Parathyroid adenoma (tissue), 2 donors: ENCODE data around the gene AATK.
A peak's percentile ranks its signal among the peaks of the same experiment; 100 is the strongest.

ENCODE experiments used
- H2AFZ ChIP-seq: fragments of 300-600 bp; sonication (generic); one replicate; pipeline ENCODE4 v1.7.0; 2017; ENCODE audit warnings: antibody characterized with exemption, mild to moderate bottlenecking
- H3K27ac ChIP-seq: fragments of 300-600 bp; sonication (generic); one replicate; pipeline ENCODE4 v1.7.0; 2017
- H3K27me3 ChIP-seq: fragments of 300-600 bp; sonication (generic); one replicate; pipeline ENCODE4 v1.7.0; 2017; ENCODE audit warnings: low read length; ENCODE audit not compliant: control insufficient read depth, insufficient read depth
- H3K36me3 ChIP-seq: fragments of 300-600 bp; sonication (generic); one replicate; pipeline ENCODE4 v1.7.0; 2017; ENCODE audit warnings: low read length; ENCODE audit not compliant: control insufficient read depth, insufficient read depth
- H3K4me1 ChIP-seq: fragments of 300-600 bp; sonication (generic); one replicate; pipeline ENCODE4 v1.7.0; 2017; ENCODE audit warnings: control low read depth
- H3K4me2 ChIP-seq: fragments of 300-600 bp; sonication (generic); one replicate; pipeline ENCODE4 v1.7.0; 2017; ENCODE audit warnings: low read length
- H3K4me3 ChIP-seq: fragments of 300-600 bp; sonication (generic); one replicate; pipeline ENCODE4 v1.7.0; 2017; ENCODE audit warnings: low read depth, low read length
- H3K79me2 ChIP-seq: fragments of 300-600 bp; sonication (generic); one replicate; pipeline ENCODE4 v1.7.0; 2017; ENCODE audit warnings: control low read depth
- H3K9ac ChIP-seq: fragments of 300-600 bp; sonication (generic); one replicate; pipeline ENCODE4 v1.7.0; 2017; ENCODE audit warnings: mild to moderate bottlenecking
- H3K9me3 ChIP-seq: fragments of 300-600 bp; sonication (generic); one replicate; pipeline ENCODE4 v1.7.0; 2017; ENCODE audit warnings: low read length; ENCODE audit not compliant: control insufficient read depth
- CTCF ChIP-seq: fragments of 300-600 bp; sonication (generic); IDR thresholded peaks from one replicate; pipeline ENCODE4 v1.7.0; 2017; ENCODE audit warnings: antibody characterized with exemption, mild to moderate bottlenecking
- donor health status: primary hyperparathyroidism.

AATK gene

GRCh38 chr17:81167638-81168037 lies 1.6 kb upstream of the AATK start:
- Histone ChIP-seq H3K27ac (no peak overlapping the region), H3K4me3 (no peak overlapping the region), H3K9ac (no peak overlapping the region), H3K36me3 (no peaks in the 10 kb centered on the region), H2AFZ (no peak overlapping the region), H3K4me2 (no peak overlapping the region), H3K4me1 (peaks cover 12% of the 10 kb centered on the region), H3K79me2 (peaks cover 22% of the 10 kb centered on the region), H3K27me3 (no peaks in the 10 kb centered on the region), H3K9me3 (no peaks in the 10 kb centered on the region)
- TF ChIP-seq CTCF = no peak

- Histone ChIP-seq H3K4me2 (no peak overlapping the region), H3K79me2 (peaks cover 22% of the 10 kb centered on the region), H3K27ac (no peak overlapping the region), H2AFZ (no peak overlapping the region), H3K36me3 (no peaks in the 10 kb centered on the region), H3K9ac (no peak overlapping the region), H3K9me3 (no peaks in the 10 kb centered on the region), H3K27me3 (no peaks in the 10 kb centered on the region), H3K4me1 (peaks cover 12% of the 10 kb centered on the region), H3K4me3 (no peak overlapping the region)
- TF ChIP-seq CTCF = no peak
Measured at GRCh38 chr17:81167194-81167524, 1.1 kb upstream of the AATK start.

- Histone ChIP-seq H3K9ac (peak within 1 kb of the TSS; percentile 87), H3K4me3 (peak within 1 kb of the TSS; percentile 63)
Measured at GRCh38 chr17:81165246-81166032, 582 bp downstream of the AATK start, which contains the start of gene PVALEF. Gene PVALEF, plus strand, starts transcription at chr17:81165507. Its CDS starts 15,720 bp downstream, at chr17:81181227.

GRCh38 chr17:81164371-81165245 lies 1.4 kb downstream of the AATK start:
- no peaks in the 10 kb centered on the region for H3K36me3 ChIP-seq
- peaks cover 12% of the 10 kb centered on the region for H3K4me1 ChIP-seq
- no peaks in the 10 kb centered on the region for H3K27me3 ChIP-seq
- H3K4me3 ChIP-seq = peak overlapping the region; percentile 63
- peak overlapping the region; percentile 85 for H3K27ac ChIP-seq
- H3K79me2 ChIP-seq = peaks cover 18% of the 10 kb centered on the region
- H3K9ac ChIP-seq = peak overlapping the region; percentile 87
- peak overlapping the region; percentile 90 for H3K4me2 ChIP-seq
- H3K9me3 ChIP-seq = no peaks in the 10 kb centered on the region
- H2AFZ ChIP-seq = peak overlapping the region; percentile 89
- no peak for TF ChIP-seq CTCF

More at GRCh38 chr17:81165246-81166032, 582 bp downstream of the AATK start, which contains the start of gene PVALEF:
- TF ChIP-seq CTCF = no peak
- Histone ChIP-seq H3K36me3 (no peaks in the 10 kb centered on the region), H3K4me1 (peaks cover 12% of the 10 kb centered on the region), H2AFZ (peak within 1 kb of the TSS; percentile 89), H3K79me2 (peaks cover 22% of the 10 kb centered on the region), H3K27ac (peak within 1 kb of the TSS; percentile 85), H3K27me3 (no peaks in the 10 kb centered on the region), H3K9me3 (no peaks in the 10 kb centered on the region), H3K4me2 (peak within 1 kb of the TSS; percentile 90)
